ENCODE measurements around the gene TOGARAM2.
"Not testable (repeated sequence)": the region's sequence is repeated elsewhere in the genome, so short reads cannot be mapped to it uniquely, and the experiment has no call there.

- TF ChIP-seq, protein P1, sequence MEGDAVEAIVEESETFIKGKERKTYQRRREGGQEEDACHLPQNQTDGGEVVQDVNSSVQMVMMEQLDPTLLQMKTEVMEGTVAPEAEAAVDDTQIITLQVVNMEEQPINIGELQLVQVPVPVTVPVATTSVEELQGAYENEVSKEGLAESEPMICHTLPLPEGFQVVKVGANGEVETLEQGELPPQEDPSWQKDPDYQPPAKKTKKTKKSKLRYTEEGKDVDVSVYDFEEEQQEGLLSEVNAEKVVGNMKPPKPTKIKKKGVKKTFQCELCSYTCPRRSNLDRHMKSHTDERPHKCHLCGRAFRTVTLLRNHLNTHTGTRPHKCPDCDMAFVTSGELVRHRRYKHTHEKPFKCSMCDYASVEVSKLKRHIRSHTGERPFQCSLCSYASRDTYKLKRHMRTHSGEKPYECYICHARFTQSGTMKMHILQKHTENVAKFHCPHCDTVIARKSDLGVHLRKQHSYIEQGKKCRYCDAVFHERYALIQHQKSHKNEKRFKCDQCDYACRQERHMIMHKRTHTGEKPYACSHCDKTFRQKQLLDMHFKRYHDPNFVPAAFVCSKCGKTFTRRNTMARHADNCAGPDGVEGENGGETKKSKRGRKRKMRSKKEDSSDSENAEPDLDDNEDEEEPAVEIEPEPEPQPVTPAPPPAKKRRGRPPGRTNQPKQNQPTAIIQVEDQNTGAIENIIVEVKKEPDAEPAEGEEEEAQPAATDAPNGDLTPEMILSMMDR (tag by site-specific recombination; IDR thresholded peaks at IDR 0.05): not testable (repeated sequence)
- TF ChIP-seq SETDB1 (IDR thresholded peaks at IDR 0.05; ENCODE audit: insufficient read length, low read length): not testable (repeated sequence)
Measured at GRCh38 chr2:28978001-28978400, 3.1 kb upstream of the TOGARAM2 start.
